Stimulated activated CD8-positive, alpha-beta memory T cell treated with anti-CD3 and anti-CD28 coated beads, Interleukin-2, amount 100 ng/mL, for 48 hours (primary cell): ENCODE data around the gene STK32B.

Experiments
- DNase-seq, 2 donors: peaks; one replicate each; pipeline ENCODE4 v3.0.0-alpha.2; 2020; ENCODE audit warnings: low read depth in 2 of 2

Gene STK32B

DNA sequence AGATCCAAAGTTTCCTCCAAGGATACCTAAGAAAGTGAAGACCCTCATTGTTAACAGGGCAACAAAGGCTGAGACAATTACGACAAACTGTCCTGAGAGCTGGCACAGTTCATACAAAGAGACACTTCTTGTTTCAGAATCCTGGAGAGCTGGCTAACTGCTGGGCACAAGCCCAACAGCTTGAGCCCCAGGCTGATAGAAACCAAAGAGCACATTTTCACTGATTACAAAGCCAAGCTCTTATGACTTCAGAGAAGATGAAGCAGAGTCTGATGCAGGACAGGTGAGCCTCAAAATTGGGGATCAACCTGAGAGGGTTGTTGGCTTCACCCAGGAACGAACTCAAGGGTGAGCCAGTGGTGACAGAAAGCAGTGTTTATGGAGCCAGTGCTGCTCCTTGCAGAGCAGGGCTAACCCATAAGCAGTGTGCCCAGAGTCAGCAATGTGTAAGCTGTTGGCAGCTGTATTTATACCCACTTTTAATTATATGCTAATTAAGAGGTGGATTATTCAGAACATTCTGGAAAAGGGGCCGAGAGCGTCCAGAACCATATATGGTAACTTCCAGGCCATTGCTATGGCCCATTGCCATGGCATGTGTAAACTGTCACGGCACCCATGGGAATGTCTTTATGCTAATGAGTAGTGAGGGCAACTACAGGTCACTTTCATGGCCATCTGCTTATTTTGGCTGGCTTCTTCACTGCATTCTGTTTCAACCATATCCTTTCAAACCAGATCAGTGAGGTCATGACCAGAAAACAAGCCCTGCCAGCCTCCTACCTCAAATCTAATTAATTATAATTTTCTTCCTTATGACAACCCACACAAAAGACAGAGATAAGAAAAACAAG lies 473.4 kb downstream of the STK32B start:
- no peak for DNase-seq

DNA sequence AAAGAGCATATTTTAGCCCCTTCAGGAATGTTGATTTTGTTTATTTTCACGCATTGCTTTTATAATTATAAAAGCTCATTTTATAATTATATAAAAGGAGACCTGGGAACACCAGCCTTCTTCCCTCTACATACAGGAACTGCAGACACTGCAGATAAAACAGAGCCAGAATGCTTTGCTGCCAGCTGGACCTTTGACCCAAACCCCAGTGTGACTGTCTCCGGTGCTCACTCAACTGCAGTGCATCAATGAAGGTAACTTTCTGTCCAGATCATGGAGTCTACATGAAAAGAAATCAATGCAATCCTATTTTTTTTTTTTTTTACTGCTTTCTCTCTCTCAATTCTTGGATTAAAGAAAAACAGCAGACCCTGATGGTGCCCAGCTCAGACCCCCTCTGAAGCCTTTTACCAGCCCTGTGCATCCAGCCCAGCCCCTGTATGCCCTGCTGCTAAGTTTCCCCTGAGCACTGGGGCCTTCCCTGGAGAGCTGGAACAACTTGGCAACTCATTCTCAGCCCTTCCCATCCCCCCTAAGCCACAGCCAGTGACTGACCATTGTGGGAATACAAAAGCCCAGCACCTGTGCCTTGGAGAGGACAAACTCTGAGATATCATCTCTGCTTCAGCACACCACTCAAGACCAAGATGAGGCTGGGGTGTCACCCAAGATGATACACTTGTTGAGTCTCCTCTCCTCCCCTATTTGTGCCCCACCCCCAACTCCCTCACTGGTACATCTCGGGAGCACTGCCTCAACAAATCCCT lies 475.0 kb downstream of the STK32B start:
- no peak for DNase-seq

- DNase-seq = no peak
Observed at GRCh38 chr4:5527211-5527610, 475.9 kb downstream of the STK32B start.

GRCh38 chr4:5528031-5528436 lies 476.8 kb downstream of the STK32B start:
- DNase-seq = no peak

- DNase-seq = no peak
Observed at GRCh38 chr4:5532100-5532499, 480.8 kb downstream of the STK32B start.

- DNase-seq = no peak
Observed at GRCh38 chr4:5539584-5539983, 488.3 kb downstream of the STK32B start.

GRCh38 chr4:5541169-5541568 lies 489.9 kb downstream of the STK32B start:
- no peak for DNase-seq

DNA sequence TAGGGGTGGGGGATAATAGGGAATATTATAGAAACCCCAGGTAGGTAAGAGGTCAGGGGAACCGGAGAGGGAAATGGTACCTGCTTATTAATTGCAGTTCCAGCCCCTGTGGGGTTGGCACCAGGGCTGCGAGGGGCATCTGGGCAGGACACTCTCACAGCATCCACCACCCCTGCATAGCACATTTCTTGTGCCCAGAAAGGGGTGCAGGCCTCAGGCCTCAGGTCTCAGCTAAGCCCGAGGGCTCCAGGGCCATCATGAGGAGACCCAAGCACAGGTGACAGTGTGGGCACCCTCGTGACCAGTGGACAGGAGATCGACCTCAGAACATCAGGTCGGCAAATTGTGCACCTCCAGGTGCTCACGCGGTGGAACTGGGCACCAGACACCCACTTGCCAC lies 492.4 kb downstream of the STK32B start:
- DNase-seq = no peak

GRCh38 chr4:5544762-5545161 lies 493.5 kb downstream of the STK32B start:
- no peak for DNase-seq

DNA sequence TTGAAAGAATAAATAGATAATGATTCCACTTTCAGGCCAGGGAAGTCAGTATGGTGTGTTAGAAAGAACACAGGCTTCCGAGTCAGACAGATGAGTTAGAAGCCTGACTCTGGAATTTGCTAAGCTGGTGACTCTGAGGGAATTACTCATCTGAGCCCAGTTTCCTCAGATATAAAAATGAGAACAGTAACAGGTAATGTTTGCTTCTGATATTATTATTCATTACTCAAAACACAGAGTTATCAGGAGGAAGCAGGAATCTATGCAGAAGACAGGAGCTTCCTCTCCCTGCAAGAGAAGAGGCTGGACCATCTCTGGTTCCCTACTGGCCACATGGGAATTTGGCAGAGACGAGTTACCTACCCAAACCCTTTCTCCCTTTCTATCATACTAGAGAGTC lies 494.0 kb downstream of the STK32B start:
- no peak for DNase-seq

DNA sequence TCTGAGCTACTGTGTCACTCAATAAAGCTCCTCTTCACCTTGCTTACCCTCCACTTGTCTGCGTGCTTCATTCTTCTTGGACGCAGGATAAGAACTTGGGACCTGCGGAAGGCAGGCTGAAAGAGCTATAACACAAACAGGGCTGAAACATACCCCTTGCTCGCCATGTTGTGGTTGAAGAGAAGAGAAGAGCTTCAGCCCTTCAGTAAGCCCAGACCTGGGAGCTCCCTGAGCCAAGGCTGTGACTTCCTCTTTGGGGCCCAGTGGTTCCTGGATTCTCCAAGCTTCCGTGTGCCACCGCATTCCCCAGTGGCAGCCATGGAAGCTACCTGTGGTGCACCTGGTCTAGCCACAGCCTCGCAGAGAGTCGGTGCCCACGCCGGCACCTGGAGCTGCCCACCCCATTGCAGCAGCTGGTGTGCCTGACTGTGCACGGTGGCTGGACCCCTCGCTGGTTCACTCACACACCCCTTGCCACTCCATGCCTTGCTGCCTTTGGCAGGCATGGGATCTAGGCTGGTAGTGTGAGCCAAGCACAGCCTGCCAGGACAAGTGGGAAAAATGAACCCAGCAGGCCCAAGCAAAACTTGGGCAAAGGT lies 496.5 kb downstream of the STK32B start:
- DNase-seq = no peak
